T-helper 1 cell treated with Interleukin-12 subunit alpha and Interleukin-12 subunit beta and Interleukin-4 antibody, amounts not matched to agents 30 μg/mL and 1 μg/mL, for 36 hours (primary cell): ENCODE data around the gene PLCH2.

Experiments
- H3K27ac Mint-ChIP-seq: one replicate; pipeline ENCODE4 v1.8.0; 2021; ENCODE audit warnings: mild to moderate bottlenecking, mixed read lengths
- H3K27me3 Mint-ChIP-seq: one replicate; pipeline ENCODE4 v1.8.0; 2021; ENCODE audit warnings: low read depth, mixed read lengths
- H3K36me3 Mint-ChIP-seq: one replicate; pipeline ENCODE4 v1.8.0; 2021; ENCODE audit warnings: low read depth, mixed read lengths
- H3K4me1 Mint-ChIP-seq: one replicate; pipeline ENCODE4 v1.8.0; 2021; ENCODE audit warnings: low read depth, mixed read lengths
- H3K4me3 Mint-ChIP-seq: one replicate; pipeline ENCODE4 v1.8.0; 2021; ENCODE audit warnings: mild to moderate bottlenecking, moderate library complexity, mixed read lengths
- H3K9me3 Mint-ChIP-seq: one replicate; pipeline ENCODE4 v1.8.0; 2021; ENCODE audit warnings: mixed read lengths

PLCH2 gene

DNA sequence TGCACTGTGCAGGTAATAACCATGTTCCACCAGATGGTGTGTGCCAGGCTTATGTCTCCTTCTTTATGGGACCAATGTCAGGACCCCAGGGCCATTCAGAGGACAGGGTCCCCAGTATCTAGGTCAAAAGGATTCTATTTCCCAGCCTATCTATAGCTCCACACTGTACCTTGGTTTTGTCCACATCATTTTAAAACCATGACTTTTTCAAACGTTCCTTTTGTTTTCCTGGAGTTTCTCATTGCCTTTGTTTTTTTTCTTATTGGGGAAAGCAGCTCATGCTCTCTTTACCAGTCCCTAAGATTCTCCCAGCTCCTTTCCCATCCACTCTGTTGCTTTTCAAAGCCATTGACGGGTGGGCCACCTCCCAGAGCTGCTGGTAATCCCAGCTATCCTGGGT, 12.6 kb downstream of the PLCH2 start:
- H3K4me1 Mint-ChIP-seq = no peaks in the 10 kb centered on the region
- H3K36me3 Mint-ChIP-seq = peaks cover 13% of the 10 kb centered on the region
- H3K4me3 Mint-ChIP-seq = no peak overlapping the region
- H3K27ac Mint-ChIP-seq = no peak overlapping the region
- peaks cover 12% of the 10 kb centered on the region for H3K9me3 Mint-ChIP-seq
- H3K27me3 Mint-ChIP-seq = no peaks in the 10 kb centered on the region

DNA sequence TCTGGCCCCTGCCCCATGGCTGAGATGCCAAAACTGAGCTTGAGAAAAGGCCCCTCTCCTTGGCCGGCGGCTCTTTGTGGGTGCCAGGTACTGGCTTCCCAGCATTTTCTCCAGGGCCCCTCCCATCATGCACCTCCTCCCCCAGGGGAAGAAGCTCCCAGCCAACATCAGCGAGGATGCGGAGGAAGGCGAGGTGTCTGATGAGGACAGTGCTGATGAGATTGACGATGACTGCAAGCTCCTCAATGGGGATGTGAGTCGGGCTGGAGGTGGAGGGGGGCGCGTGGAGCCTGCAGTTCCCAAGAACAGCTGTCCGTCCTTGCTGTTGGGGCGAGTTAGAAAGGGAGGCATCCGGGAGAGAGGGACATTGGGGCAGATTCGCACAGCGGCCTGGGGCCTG, 13.5 kb downstream of the PLCH2 start:
- Mint-ChIP-seq H3K9me3 (peaks cover 12% of the 10 kb centered on the region), H3K27me3 (no peaks in the 10 kb centered on the region), H3K4me3 (no peak overlapping the region), H3K4me1 (no peaks in the 10 kb centered on the region), H3K27ac (no peak overlapping the region), H3K36me3 (peaks cover 13% of the 10 kb centered on the region)

DNA sequence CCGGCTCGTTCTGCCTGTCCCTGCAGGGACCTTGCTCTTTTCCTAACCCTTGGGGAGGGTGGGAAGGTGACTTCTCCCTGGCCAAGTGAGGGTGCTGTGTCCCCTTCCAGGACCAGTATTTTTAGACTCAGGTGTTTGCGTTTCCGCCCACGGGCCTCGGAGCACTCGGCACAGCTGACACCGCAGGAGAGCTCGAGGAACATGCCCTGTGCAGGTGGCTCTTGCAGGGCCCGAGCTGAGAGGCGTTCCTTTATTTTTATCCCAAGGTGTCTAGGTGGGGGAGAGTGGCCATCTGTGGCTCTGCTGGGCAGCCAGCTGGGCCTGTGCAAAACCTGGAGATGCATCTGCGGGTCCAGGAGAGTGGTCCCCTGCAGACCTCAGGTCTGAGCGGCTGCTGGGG, 16.0 kb downstream of the PLCH2 start:
- H3K4me3 Mint-ChIP-seq = no peak overlapping the region
- peaks cover 12% of the 10 kb centered on the region for H3K9me3 Mint-ChIP-seq
- no peaks in the 10 kb centered on the region for H3K4me1 Mint-ChIP-seq
- H3K27ac Mint-ChIP-seq = no peak overlapping the region
- H3K36me3 Mint-ChIP-seq = peaks cover 13% of the 10 kb centered on the region
- H3K27me3 Mint-ChIP-seq = no peaks in the 10 kb centered on the region

DNA sequence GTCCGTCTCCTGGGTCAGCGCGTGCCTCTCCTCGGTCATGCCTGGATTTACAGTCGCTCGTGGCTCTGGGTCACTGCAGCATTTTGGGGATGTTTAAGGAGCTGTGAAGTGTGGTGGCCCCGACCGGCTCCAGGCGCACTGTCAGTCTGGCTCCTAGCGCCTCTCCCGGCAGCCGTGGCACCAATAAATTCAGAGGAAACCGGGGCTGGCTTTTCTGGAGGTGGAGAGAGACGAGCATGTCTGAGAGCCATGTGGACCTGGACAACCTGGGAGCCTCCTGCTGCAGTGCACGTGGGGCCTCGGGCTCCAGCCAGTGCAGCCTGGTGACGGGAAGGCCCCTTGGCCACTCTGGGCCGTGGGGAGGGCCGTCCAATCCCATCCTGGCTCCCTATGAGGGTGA, 17.1 kb downstream of the PLCH2 start:
- H3K27ac Mint-ChIP-seq = no peak overlapping the region
- H3K4me3 Mint-ChIP-seq = no peak overlapping the region
- H3K27me3 Mint-ChIP-seq = no peaks in the 10 kb centered on the region
- H3K36me3 Mint-ChIP-seq = peaks cover 6% of the 10 kb centered on the region
- H3K4me1 Mint-ChIP-seq = no peaks in the 10 kb centered on the region
- peaks cover 8% of the 10 kb centered on the region for H3K9me3 Mint-ChIP-seq

DNA sequence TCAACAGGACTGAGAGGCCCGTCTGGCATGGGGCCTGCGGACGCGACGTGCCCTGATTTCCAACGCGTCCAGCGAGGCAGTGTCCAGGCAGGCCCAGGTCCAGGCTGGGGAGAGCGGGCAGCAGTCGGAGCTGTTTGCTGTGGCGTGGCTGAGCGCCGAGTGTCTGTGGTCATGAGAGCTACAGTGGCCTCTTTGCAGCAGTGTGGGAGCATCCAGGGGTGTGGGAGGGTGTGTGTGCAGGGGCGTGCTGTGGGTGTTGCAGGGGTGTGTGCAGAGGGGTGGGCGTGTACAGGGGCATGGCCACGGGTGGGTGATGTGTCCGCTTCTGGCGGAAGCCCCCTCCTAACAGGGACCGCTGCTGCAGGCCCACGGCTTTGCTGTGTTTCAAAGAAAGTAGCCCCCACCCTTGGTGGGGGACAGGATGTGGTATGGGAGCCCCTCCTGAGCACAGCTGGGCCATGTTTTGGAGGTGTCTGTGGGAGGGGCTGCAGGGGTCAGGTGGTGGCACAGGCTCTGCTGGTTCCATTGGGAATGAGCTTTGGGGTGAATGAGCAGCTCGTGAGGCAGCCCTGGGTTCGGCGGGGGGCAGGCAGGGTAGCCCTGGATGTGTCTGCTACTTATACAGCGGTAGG, 17.7 kb downstream of the PLCH2 start:
- H3K27ac Mint-ChIP-seq = no peak overlapping the region

DNA sequence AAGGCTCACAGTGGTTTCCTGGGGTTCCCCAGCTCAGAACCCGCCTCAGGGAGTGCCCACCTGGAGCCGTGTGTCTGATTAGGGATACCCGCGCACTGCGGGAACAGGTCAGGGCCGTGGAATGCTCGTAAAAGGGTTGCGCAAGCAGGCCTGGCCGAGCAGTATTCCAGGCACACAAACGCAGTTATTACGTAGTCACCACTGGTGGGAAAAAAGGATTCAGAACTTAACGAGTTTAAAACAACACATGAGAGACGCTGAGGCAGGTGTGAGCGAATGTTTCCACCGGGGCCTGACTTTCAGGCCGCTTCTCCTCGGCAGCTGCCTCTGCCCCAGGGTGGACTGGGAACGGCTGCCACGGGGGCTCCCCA, 18.2 kb downstream of the PLCH2 start:
- no peak overlapping the region for H3K4me3 Mint-ChIP-seq
- H3K27ac Mint-ChIP-seq = no peak overlapping the region
- no peaks in the 10 kb centered on the region for H3K27me3 Mint-ChIP-seq
- no peaks in the 10 kb centered on the region for H3K9me3 Mint-ChIP-seq
- peaks cover 2% of the 10 kb centered on the region for H3K36me3 Mint-ChIP-seq
- no peaks in the 10 kb centered on the region for H3K4me1 Mint-ChIP-seq

More for the DNA sequence above, 17.7 kb downstream of the PLCH2 start:
- Mint-ChIP-seq H3K4me1 (no peaks in the 10 kb centered on the region), H3K27me3 (no peaks in the 10 kb centered on the region), H3K36me3 (peaks cover 5% of the 10 kb centered on the region), H3K9me3 (peaks cover 4% of the 10 kb centered on the region), H3K4me3 (no peak overlapping the region)

DNA sequence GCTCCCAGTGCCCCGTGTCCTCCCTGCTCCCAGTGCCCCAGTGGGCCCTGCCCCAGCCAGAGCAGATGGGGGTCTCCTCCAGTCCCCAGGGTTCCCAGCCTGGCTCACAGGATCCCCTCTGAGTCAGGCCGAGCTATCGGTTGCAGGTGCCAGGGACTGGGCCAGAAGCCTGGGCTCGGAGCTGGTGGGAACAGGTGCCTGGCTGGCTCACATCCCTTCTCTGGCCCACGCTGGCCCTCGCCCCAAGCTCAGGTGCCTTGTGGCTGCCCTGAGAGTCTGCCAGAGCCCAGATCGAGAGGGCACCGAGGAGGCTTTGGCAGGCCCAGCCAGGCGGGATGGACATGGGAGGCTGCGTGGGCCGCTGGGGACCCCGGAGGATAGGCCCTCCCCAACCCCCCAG, 18.9 kb downstream of the PLCH2 start:
- Mint-ChIP-seq H3K4me3 (no peak overlapping the region), H3K27me3 (no peaks in the 10 kb centered on the region), H3K27ac (no peak overlapping the region), H3K36me3 (peaks cover 2% of the 10 kb centered on the region), H3K4me1 (no peaks in the 10 kb centered on the region), H3K9me3 (no peaks in the 10 kb centered on the region)

DNA sequence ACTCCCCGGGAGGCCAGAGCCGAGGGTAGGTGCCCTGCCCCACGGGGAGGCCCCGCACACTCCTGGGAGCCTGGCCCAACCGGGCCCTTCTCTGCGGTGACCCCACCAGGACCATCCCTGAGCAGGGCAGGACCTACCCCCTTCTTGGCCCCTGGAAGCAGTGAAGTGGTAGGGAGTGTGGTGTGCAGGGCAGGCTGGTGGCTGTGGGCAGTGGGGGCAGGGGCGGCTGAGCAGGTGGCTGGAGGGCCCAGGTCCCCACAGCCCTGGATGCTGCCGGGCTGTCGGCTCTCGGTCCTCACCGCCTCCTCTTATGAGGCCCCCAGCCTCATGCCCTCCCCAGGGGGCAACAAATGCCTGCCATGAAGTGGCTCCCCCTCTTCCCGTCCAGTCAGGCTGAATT, 19.5 kb downstream of the PLCH2 start:
- H3K4me1 Mint-ChIP-seq = peaks cover 3% of the 10 kb centered on the region
- H3K27me3 Mint-ChIP-seq = no peaks in the 10 kb centered on the region
- H3K36me3 Mint-ChIP-seq = peaks cover 2% of the 10 kb centered on the region
- H3K9me3 Mint-ChIP-seq = no peaks in the 10 kb centered on the region
- H3K4me3 Mint-ChIP-seq = no peak overlapping the region
- H3K27ac Mint-ChIP-seq = no peak overlapping the region

DNA sequence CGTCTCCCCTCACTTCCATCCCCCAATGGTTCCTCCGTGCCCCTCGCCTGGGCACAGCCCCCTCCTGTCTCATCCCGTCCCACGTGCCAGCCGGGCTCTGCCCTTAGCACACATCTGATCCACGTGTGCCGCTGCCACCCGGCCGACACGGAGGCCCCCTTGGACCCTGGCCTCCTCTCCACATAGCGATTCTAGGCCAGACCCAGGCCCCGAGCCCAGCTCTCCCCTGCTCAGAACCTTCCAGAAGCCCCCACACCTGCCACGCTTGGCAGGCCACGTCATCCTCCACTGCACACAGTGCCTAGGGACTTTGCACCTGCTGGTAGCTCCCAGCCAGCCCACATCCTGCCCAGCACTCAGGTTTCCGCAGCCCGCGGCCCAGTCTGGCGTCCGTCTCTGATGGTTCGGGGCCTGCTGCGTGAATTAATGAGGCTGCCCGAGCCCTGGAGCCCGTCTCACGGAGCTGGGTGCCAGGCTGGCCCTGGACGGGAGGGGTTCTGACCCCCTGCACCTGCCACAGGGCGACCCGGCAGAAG, 20.1 kb downstream of the PLCH2 start:
- H3K27ac Mint-ChIP-seq = no peak overlapping the region
- peaks cover 3% of the 10 kb centered on the region for H3K4me1 Mint-ChIP-seq
- no peak overlapping the region for H3K4me3 Mint-ChIP-seq
- H3K36me3 Mint-ChIP-seq = peaks cover 1% of the 10 kb centered on the region
- no peaks in the 10 kb centered on the region for H3K9me3 Mint-ChIP-seq
- no peaks in the 10 kb centered on the region for H3K27me3 Mint-ChIP-seq

DNA sequence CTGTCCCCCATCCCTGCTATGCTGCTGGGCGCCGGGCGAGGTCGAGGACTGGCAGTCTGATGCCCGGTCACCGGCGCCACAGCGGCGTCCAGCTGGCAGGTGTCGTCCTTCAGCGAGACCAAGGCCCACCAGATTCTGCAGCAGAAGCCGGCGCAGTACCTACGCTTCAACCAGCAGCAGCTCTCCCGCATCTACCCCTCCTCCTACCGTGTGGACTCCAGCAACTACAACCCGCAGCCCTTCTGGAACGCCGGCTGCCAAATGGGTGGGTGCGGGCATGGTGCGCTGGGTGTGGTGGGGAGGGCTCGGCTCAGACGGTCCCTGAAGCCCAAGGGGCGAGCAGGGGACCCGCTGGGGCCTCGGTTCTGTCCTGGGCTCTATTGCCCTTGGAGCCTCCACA, 20.7 kb downstream of the PLCH2 start:
- peaks cover 3% of the 10 kb centered on the region for H3K4me1 Mint-ChIP-seq
- H3K36me3 Mint-ChIP-seq = no peaks in the 10 kb centered on the region
- H3K9me3 Mint-ChIP-seq = no peaks in the 10 kb centered on the region
- H3K4me3 Mint-ChIP-seq = no peak overlapping the region
- H3K27me3 Mint-ChIP-seq = no peaks in the 10 kb centered on the region
- H3K27ac Mint-ChIP-seq = no peak overlapping the region

DNA sequence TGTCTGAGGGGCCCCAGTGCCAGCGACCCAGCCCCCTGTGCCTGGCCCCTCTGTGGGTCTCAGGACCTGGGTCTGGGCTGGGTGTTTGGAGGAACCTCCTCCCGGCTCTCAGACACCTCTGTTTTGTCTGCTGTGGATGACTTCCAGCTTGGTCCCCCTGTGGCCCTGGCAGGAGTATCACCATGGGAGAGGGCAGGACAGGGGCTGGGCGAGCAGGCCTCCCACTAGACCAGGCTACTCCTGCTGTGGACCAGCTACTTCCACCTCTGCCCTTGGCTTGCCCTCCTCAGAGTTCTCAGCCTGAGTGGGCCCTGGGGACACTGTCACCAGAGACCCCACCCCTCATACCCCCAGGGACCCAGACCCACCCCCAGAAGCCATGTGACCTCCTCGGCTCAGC, 21.8 kb downstream of the PLCH2 start:
- Mint-ChIP-seq H3K4me3 (no peak overlapping the region), H3K9me3 (no peaks in the 10 kb centered on the region), H3K27ac (no peak overlapping the region), H3K4me1 (peaks cover 3% of the 10 kb centered on the region), H3K36me3 (no peaks in the 10 kb centered on the region), H3K27me3 (no peaks in the 10 kb centered on the region)

DNA sequence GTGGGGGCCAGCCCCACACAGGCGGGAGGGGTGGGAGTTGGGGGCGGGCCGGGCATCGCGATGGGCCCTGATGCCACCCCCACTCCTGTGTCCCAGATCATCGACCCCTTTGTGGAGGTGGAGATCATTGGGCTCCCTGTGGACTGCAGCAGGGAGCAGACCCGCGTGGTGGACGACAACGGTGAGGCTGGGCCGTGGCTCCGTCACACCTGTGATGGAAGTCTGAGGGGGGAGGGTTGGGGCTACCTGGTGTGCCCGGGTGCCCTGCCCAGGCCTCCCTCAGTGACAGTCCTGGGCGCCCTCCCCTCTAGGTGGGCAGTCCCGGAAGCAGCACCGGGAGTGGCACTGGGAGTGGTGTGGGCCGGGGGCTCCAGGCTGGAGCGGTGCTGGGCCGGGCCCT, 22.6 kb downstream of the PLCH2 start:
- Mint-ChIP-seq H3K4me1 (peaks cover 3% of the 10 kb centered on the region), H3K27me3 (no peaks in the 10 kb centered on the region), H3K36me3 (no peaks in the 10 kb centered on the region), H3K27ac (no peak overlapping the region), H3K4me3 (no peak overlapping the region), H3K9me3 (no peaks in the 10 kb centered on the region)

DNA sequence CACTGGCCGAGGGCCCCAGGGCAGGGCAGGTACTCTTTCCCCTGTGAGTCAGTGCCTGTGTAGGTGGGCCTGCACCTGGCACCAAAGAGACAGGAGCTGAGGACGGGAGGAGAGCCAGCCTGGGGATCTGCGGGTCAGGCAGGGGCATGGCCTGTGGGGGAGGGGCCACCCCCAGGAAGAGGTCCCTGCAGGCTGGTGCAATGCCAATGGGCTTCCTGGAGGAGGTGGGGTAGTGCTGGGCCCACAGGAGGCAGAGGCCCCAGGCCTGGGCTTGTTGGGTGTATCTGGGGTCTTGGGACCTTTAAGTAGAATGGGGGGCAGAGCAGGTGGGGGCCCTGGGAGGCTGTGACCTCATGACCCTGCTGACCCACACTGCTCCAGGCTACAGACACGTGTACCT, 23.2 kb downstream of the PLCH2 start:
- peaks cover 3% of the 10 kb centered on the region for H3K4me1 Mint-ChIP-seq
- no peaks in the 10 kb centered on the region for H3K36me3 Mint-ChIP-seq
- H3K27me3 Mint-ChIP-seq = no peaks in the 10 kb centered on the region
- H3K9me3 Mint-ChIP-seq = no peaks in the 10 kb centered on the region
- no peak overlapping the region for H3K27ac Mint-ChIP-seq
- H3K4me3 Mint-ChIP-seq = no peak overlapping the region

DNA sequence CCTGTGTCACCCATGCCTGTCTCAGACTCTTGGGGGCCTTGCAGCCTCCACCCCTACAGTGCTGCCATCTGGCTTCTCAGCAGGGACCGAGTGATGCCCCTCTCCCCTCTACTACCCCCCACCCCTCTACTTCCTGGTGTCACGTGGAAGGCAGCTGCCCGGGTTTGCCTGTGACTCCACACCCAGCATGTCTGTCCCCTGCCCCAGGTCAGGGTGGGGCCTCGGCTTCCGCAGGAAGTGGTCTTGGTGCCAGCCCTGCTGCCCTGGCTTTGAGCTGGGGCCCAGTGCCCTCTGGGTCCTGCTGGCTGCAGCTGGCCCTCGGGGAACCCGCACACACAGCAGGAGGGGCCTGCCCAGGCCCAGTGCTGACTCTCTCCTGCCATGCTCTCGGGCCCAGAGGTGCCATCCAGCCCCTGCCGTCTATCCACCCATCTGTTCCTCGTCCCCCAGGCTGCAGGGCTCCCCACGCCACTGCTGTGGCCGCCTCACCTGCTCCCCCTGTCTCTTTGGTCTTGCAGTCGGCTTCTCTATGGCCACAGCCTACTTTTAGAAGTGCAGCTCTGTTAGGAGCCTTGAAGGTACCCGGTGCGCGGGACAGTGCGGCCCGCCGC, 24.0 kb downstream of the PLCH2 start:
- Mint-ChIP-seq H3K27me3 (no peaks in the 10 kb centered on the region), H3K36me3 (no peaks in the 10 kb centered on the region), H3K27ac (peak overlapping the region; percentile 66), H3K9me3 (no peaks in the 10 kb centered on the region), H3K4me1 (peaks cover 3% of the 10 kb centered on the region), H3K4me3 (peak overlapping the region; percentile 23)

DNA sequence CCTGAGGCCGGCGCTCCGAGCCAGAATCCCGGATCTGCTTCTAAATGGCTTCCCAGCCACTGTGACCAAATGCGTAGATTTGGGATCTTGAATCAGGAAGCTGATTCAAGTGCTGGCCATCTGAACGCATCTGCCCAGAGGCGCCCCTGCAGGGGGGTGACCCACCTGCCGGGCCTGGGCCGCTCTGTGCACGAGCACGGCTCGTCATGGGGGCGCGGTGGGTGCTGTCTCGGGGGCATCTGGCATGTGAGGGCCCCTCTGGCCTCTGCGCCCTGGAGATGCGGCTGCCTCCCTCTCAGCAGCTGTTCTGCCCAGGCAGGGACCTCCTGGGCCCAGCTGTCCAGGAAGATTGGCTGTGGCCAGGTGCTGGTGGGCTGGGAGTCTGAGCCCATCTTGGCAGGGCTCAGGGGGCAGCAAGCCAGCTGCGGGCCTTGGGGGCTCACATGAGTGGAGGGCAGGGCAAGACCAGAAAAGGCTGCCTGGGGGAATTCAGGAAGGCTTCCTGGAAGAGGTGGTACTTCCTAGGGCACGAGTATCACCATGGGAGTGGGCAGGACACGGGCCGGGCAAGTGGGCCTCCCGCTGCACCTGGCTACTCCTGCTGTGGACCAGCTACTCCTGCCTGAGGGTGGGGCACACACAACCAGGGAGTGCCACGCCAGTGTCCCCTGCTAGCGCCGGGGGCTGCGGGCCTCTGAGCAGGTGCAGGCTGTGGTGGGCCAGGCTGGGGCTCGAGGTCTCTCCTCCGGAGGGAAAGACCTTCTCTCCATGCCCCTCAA, 25.1 kb downstream of the PLCH2 start:
- no peaks in the 10 kb centered on the region for H3K9me3 Mint-ChIP-seq

More for the DNA sequence above, 25.1 kb downstream of the PLCH2 start:
- H3K4me1 Mint-ChIP-seq = peaks cover 3% of the 10 kb centered on the region
- no peaks in the 10 kb centered on the region for H3K27me3 Mint-ChIP-seq
- no peaks in the 10 kb centered on the region for H3K36me3 Mint-ChIP-seq
- H3K27ac Mint-ChIP-seq = no peak overlapping the region
- no peak overlapping the region for H3K4me3 Mint-ChIP-seq
